SU-DHL-6 (cell line): ENCODE data around the gene IQCN.

ENCODE experiments used
- CTCF ChIP-seq: fragments of 200-600 bp; sonication (generic); IDR thresholded peaks from one replicate; pipeline ENCODE4 v1.5.1; 2017; ENCODE audit warnings: antibody characterized with exemption, mild to moderate bottlenecking, low read length, moderate library complexity; ENCODE audit not compliant: insufficient read depth, poor library complexity, severe bottlenecking
- EZH2phosphoT487 ChIP-seq: fragments of 200-600 bp; sonication (generic), shearing (Covaris generic); conservative IDR thresholded peaks from 2 replicates; pipeline ENCODE4 v1.6.1; 2018; ENCODE audit warnings: mild to moderate bottlenecking, antibody characterized with exemption, low read length, moderate library complexity, mixed read lengths

GRCh38 chr19:18321734-18322102 is 47.5 kb upstream of the IQCN start:
- TF ChIP-seq CTCF, result no peak
- TF ChIP-seq EZH2phosphoT487, result no peak
